Ureter (tissue), 1 donor: ENCODE measurements around the gene ZNF672. TPM values are rescaled to one million over a fixed set of nuclear protein-coding genes. Genes with fewer than 3 reads are reported as not detected.
"Not testable (repeated sequence)": the region's sequence is repeated elsewhere in the genome, so short reads cannot be mapped to it uniquely, and the experiment has no call there.

Source experiments
- DNase-seq: peaks from one replicate; pipeline ENCODE4 v3.0.0-alpha.2; 2020; ENCODE audit warnings: low spot score
- total RNA-seq: library from RNA; stranded (reverse); gene quantifications from one replicate; pipeline ENCODE4 v1.2.4, GENCODE V29; 2023
- donor health status: DM: yes; HTN: yes; CAD: no.

ZNF672 gene
- total RNA-seq, 1 donor from 2014 or later: 30.1 TPM

- DNase-seq: peak; percentile 32
Measured at GRCh38 chr1:248812736-248813425, 25.1 kb upstream of the ZNF672 start.

DNA sequence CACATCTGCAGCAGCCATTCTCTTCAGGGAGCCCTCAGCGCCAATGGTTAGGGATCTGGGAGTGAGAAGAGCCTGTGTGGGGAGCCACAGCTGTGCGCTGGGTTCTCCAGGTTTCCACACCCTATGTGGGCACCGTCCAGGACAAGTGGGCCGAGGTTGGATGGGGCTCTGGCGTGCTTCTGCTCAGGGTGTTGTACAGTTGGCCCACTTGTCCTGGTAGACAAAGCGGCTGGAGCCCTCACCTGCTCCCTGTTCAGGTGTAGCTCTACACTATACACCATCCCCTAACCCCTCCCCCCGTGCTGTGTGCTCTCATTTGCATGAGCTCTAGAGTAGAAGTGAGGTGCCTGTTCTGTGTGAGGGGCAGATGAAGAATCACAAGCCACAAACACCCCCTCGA, 24.5 kb upstream of the ZNF672 start:
- peak; percentile 38 for DNase-seq

DNA sequence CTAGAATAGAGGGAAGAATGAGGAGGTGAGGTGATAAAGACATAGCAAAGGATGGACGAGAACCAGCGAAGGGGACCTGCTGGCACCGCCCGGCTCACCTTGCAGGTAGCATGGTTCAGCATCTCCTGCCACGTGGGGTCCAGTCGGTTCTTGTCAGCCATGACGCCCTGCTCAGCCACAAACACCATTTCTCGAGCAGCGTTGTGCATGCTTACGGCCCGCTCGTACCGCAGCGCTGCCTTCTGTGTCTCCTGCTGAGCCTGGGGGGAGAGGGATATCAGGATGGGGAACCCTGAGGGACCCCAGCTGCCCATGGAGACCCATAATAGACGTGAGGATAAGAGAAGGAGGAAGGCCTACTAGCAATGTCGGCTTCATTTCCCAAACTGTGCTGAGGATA, 23.7 kb upstream of the ZNF672 start:
- peak; percentile 35 for DNase-seq

DNA sequence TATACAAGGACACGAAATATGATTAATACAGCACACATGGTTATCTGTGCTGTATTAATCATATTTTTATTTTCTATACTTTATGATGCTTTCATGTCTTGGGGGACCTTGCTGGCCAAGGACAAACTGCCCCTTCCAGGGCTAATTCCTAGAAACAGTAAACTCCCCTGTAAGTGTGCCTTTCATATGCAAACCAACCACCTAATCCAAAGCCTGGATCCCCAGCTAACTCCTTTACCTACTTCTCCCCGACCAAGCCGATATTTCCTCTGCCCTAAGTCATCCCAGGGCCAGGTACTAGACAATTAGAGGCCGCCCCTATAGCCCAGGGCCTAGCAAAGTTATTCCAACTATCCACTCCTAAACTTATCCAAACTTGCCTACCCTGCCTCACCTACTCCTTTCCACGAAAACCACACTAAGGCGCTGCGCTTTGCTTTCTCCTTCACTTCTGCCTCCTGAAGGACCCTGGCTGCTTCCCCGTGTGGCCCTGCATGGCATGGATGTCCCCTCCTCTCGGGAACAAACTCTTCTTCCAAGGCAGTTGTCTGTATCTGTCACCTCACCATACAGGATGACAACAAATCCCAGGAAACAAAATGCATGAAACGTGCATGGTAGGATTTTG, 22.5 kb upstream of the ZNF672 start:
- DNase-seq: no peak

DNA sequence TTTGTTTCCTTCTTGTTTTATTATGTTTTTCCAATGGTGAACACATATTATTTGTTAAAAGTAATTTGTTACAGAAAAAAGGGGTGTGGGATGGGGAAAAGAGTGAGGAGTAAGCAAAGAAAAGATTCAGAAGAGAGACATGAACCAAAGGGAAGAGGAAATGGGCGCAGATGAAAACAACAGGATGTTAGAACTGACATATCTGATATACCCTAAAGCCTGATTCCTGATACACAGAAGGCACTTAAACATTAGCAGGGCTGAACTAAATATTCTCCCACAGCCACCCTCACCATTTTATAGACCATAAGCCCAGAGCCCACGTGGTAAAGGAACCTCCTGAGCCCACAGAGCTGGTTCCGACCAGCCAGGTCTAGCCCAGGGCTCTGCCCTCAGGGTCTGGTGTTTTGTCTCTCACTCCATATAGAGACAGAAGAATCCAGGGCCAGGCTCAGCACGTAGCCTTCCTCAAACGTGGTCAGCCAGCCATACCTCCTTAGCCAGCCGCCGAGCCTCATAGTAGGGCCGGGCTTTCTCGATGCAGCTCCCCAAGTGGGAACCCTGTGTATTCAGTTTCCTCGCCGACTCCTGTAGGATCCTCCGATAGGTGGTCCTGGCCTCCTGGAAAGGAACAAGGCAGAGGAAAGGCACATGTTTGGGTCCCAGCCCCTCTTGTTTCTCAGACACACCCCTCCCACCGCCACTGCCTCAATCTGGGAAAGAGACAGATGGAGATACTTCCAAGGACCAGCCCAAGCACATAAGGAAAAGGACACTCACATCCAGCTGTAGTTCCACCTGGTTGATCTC, 21.8 kb upstream of the ZNF672 start:
- peak; percentile 37 for DNase-seq

GRCh38 chr1:248817065-248817464, 21.0 kb upstream of the ZNF672 start:
- DNase-seq: peak; percentile 17

DNA sequence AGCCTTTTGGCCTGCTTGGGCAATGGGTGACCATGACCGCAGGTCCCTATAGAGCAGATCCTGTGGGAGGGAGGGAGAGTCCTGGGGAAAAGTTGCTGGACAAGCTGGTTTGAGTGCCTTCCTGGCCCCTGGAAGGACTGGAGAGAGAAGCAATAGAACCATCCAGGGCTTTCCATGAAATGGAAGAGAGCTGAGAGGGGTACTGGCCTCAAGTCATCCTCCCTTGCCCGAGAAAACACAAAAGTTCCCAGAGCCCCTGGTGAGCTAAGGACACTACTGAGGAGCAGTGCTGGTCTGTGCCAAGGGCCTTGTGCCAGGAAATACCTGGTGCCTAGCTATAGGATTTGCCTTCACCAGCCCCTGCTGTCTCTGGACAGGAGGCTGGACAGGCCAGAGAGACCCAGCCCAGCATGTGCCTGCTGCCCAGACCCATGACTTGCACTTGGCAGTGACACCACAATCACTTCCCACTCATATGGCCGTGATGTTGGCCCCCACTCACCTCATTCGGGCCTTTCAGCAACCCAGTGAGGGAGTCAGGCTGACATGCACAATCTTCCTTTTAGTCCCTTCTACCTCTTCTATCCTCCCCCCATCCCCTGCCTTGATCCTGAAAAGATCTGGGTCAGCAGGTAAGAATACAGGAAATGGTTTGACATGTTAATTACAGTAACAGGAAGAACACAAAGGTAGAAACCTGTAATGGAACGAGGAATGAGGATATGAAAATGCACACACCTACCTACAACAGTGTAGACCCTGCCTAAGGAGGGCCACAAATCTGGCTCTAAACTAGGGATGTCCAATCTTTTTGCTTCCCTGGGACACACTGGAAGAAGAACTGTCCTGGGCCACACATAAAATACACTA, 19.3 kb upstream of the ZNF672 start:
- peak; percentile 35 for DNase-seq

- DNase-seq: peak; percentile 19
Measured at GRCh38 chr1:248820041-248820585, 17.9 kb upstream of the ZNF672 start.

DNA sequence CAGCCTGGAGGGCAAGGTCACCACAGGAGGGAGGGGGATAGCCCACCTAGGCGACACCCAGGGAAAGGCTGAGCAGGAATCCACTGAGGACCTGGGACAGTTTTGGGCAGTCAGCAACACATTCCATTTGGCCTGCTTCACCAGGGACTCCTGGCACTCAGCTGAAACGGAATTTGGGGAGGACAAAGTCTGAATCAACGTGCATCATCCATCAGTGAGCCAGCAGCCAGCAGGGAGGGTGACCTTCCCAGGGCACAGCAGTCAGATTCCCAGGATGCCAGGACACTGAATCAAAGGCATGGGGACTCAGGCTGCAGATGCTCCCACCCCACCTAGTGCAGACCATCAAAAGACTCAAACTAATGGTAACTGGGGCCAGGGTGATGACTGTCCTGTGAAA, 16.9 kb upstream of the ZNF672 start:
- peak; percentile 37 for DNase-seq

- peak; percentile 37 for DNase-seq
Measured at GRCh38 chr1:248821641-248822040, 16.4 kb upstream of the ZNF672 start.

- DNase-seq: peak; percentile 15
Measured at GRCh38 chr1:248822148-248823032, 15.6 kb upstream of the ZNF672 start.

- no peak for DNase-seq
Measured at GRCh38 chr1:248823517-248824001, 14.5 kb upstream of the ZNF672 start.

GRCh38 chr1:248824301-248824700, 13.7 kb upstream of the ZNF672 start:
- no peak for DNase-seq

DNA sequence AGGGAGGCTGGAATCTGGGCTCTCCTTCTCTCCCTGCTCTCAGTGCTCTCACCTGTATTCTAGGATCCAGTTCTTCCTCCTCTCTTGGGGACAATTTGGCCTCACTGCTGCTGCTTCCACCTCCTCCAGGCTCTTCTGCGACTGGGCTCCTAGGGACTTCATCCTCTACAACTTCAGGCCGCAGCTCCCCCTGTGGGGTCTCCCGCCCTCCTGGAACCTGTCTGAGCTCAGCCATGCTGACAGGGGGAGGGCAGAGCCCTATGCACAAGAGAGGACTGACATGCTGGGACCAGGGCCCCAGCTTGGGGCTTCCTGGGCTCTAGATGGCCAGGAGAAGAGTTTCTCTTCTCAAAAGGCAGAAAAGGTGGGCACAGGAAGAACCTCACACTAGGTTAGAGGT, 13.3 kb upstream of the ZNF672 start:
- no peak for DNase-seq

DNA sequence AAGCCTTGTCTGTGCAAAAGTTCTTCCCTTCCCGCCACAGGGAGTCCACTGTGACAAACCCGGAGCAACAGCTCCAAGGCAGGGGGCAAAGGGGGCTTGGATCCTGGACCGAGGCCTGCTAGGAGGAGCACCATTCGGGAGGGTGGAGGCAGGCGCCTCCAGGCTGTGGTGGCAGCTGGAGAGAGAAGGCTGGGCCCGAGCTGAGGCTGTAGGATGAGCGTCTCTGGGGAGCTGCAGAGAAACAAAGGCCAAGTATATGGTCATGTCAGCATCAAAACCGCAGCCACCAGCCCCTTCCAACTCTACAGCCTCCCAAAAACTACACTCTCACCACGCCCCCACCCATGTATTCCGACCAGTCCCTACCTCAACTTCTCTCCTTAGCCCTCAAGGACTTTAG, 12.9 kb upstream of the ZNF672 start:
- no peak for DNase-seq

GRCh38 chr1:248825573-248825908, 12.5 kb upstream of the ZNF672 start:
- no peak for DNase-seq

DNA sequence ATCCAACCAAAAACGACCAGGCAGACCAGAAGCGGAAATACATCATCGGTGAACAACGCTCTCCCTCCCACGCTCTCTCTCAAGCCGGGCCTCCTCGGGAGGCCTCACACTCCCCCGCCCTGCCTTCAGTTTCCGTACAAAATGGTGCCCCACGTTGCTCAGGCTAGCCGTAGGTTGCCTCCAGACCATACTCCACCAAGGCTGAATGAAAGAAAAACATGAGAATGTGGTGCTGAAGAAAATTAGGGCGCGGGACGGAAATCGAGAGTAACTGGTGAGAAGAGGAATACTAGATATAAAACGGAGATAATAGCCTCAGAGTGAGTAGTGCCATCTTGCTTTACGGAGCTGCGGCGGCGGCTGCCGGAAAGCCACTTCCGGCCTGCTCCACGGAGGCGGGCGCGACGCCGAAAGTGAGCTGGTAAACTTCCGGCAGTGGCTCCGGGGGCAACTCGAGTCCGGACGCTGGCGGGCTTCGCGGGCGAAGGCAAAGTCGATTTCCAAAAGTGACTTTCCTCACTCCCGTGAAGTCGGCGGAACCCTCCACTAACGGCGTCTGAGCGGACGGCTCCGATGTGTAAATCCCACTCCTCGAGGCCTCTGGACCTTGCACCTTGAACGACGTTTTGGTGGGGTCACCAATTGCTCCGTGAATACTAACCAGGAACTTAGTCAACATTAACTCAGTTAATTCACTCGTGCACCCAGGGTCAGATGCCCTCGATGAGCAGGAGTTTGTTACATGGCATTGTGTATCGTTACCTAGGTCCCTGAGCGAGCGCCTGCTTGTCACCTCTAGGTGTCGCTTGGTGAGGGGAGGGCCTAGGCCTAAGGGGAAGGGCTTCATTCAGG, 11.9 kb upstream of the ZNF672 start, which contains the start of gene SH3BP5L:
TSS of gene SH3BP5L (minus strand) at position 7 of the 852 bp plus-strand sequence. CDS start 980 bp downstream, outside the sequence.
- DNase-seq: peak; percentile 94

GRCh38 chr1:248828845-248829244, 9.2 kb upstream of the ZNF672 start:
- no peak for DNase-seq

- DNase-seq: not testable (repeated sequence)
Measured at GRCh38 chr1:248830718-248831017, 7.4 kb upstream of the ZNF672 start.
